ENCODE results near the gene COX4I1. TPM values are rescaled to one million over a fixed set of nuclear protein-coding genes. Genes with fewer than 3 reads are reported as not detected.

Gene COX4I1
- total RNA-seq, 2 experiments from 2014 or later: 515 to 543 TPM

DNA sequence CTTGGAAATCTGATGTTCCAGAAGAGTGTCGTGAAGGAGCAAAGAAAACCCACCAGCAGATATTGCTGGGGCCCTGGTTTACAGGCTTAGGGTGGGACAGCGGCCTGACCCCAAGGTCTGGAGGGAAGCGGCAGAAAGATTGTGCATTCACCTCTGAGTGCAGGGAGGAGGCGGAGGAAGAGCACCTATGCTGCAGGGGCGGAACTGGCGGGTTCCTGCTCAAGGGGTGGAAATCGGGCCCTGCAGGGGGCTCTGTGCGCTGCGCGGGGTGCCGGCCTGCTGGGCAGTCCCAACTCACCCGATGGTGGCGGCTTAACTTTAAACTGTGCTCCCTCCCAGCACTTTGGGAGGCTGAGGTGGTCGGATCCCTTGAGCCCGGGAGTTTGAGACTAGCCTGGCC is 47.5 kb downstream of the COX4I1 start:
- ChIA-PET CTCF (interaction anchor here (1.4 kb wide), 1 partner anchor 48 kb away, joined by 3 read pairs; no protein-coding TSS in a partner anchor), POLR2A (interaction anchor here (0.8 kb wide), 1 partner anchor 140 kb away, joined by 3 read pairs; no protein-coding TSS in a partner anchor)
- Mint-ChIP-seq H3K4me3 (no peak overlapping the region), H3K36me3 (ENCODE audit: low read depth) (no peaks in the 10 kb centered on the region), H3K27me3 (peaks cover 10% of the 10 kb centered on the region), H3K9me3 (no peaks in the 10 kb centered on the region), H3K27ac (no peak overlapping the region), H3K4me1 (ENCODE audit: low read depth) (peaks cover 6% of the 10 kb centered on the region)
- intact Hi-C loops (cut with micrococcal nuclease): no loop called here
- TF ChIP-seq, protein P1, sequence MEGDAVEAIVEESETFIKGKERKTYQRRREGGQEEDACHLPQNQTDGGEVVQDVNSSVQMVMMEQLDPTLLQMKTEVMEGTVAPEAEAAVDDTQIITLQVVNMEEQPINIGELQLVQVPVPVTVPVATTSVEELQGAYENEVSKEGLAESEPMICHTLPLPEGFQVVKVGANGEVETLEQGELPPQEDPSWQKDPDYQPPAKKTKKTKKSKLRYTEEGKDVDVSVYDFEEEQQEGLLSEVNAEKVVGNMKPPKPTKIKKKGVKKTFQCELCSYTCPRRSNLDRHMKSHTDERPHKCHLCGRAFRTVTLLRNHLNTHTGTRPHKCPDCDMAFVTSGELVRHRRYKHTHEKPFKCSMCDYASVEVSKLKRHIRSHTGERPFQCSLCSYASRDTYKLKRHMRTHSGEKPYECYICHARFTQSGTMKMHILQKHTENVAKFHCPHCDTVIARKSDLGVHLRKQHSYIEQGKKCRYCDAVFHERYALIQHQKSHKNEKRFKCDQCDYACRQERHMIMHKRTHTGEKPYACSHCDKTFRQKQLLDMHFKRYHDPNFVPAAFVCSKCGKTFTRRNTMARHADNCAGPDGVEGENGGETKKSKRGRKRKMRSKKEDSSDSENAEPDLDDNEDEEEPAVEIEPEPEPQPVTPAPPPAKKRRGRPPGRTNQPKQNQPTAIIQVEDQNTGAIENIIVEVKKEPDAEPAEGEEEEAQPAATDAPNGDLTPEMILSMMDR (IDR thresholded peaks at IDR 0.05): no peak
- no peak for DNase-seq
- no peak for ATAC-seq

GRCh38 chr16:85847681-85848601 is 48.4 kb downstream of the COX4I1 start:
- ChIA-PET CTCF (interaction anchor here (1.6 to 1.8 kb wide), 2 partner anchors 11 to 27 kb away, joined by 3 to 4 read pairs; no protein-coding TSS in a partner anchor), POLR2A (interaction anchor here (0.8 to 1.4 kb wide), 2 partner anchors 55 to 139 kb away, joined by 3 read pairs; no protein-coding TSS in a partner anchor)
- DNase-seq: no peak
- Mint-ChIP-seq H3K4me1 (ENCODE audit: low read depth) (peaks cover 6% of the 10 kb centered on the region), H3K9me3 (no peaks in the 10 kb centered on the region), H3K27me3 (peaks cover 10% of the 10 kb centered on the region), H3K36me3 (ENCODE audit: low read depth) (no peaks in the 10 kb centered on the region), H3K27ac (no peak overlapping the region), H3K4me3 (no peak overlapping the region)
- TF ChIP-seq, protein P1 (IDR thresholded peaks at IDR 0.05): no peak
- ATAC-seq: no peak
- intact Hi-C loops (cut with micrococcal nuclease): no loop called here

DNA sequence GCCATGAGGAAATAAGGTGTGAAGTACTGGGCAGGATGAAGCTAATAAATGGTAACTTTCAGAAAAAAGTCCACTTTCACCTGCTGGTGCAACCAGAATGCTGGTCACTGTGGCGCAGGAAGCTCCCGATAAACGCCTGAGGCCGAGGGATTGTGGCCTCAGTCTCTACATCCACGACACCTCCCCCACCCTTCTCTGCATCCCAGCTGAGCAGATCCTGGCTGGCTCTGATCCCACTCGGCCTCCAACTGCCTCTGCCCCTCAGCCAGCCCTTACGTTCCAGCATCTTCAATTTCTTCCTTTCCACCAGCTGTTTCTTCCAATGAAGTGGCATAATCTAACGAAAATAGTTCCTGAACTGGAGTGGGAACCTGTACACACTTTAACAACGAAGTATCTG is 49.5 kb downstream of the COX4I1 start:
- no peak for ATAC-seq
- CTCF ChIA-PET: interaction anchor here (0.9 to 1.8 kb wide), 4 partner anchors 12 to 30 kb away, joined by 3 to 5 read pairs (median 4); no protein-coding TSS in a partner anchor
- TF ChIP-seq, protein P1 (IDR thresholded peaks at IDR 0.05): no peak
- no peak for DNase-seq
- POLR2A ChIA-PET: interaction anchor here (1.4 kb wide), 1 partner anchor 54 kb away, joined by 3 read pairs; no protein-coding TSS in a partner anchor
- intact Hi-C loops (cut with micrococcal nuclease): no loop called here
- H3K4me3 Mint-ChIP-seq: no peak overlapping the region
- peaks cover 10% of the 10 kb centered on the region for H3K27me3 Mint-ChIP-seq
- no peaks in the 10 kb centered on the region for H3K36me3 Mint-ChIP-seq (ENCODE audit: low read depth)
- H3K4me1 Mint-ChIP-seq (ENCODE audit: low read depth): peaks cover 6% of the 10 kb centered on the region
- H3K9me3 Mint-ChIP-seq: no peaks in the 10 kb centered on the region
- H3K27ac Mint-ChIP-seq: no peak overlapping the region

- TF ChIP-seq, protein P1 (IDR thresholded peaks at IDR 0.05): no peak
- H3K27me3 Mint-ChIP-seq: peaks cover 10% of the 10 kb centered on the region
- POLR2A ChIA-PET: interaction anchor here (1.4 kb wide), 1 partner anchor 54 kb away, joined by 3 read pairs; no protein-coding TSS in a partner anchor
- H3K4me3 Mint-ChIP-seq: no peak overlapping the region
- intact Hi-C loops (cut with micrococcal nuclease): no loop called here
- DNase-seq: no peak
- H3K27ac Mint-ChIP-seq: no peak overlapping the region
- H3K9me3 Mint-ChIP-seq: no peaks in the 10 kb centered on the region
- CTCF ChIA-PET: interaction anchor here (0.9 to 1.8 kb wide), 3 partner anchors 28 to 30 kb away, joined by 3 to 5 read pairs (median 4); no protein-coding TSS in a partner anchor
- no peaks in the 10 kb centered on the region for H3K36me3 Mint-ChIP-seq (ENCODE audit: low read depth)
- ATAC-seq: no peak
- peaks cover 6% of the 10 kb centered on the region for H3K4me1 Mint-ChIP-seq (ENCODE audit: low read depth)
Measured at GRCh38 chr16:85849388-85849787, 49.9 kb downstream of the COX4I1 start.

Data from activated CD8-positive, alpha-beta T cell treated with anti-CD3 and anti-CD28 coated beads for 36 hours (primary cell).